Endothelial cell of umbilical vein (primary cell): ENCODE results near the gene WDR36. TPM values are rescaled to one million over a fixed set of nuclear protein-coding genes. Genes with fewer than 3 reads are reported as not detected.

Experiments
- BruUV-seq: library from RNA; stranded (reverse); fragments of 400-500 nt; replicated peaks from 2 replicates; lab custom pipeline; 2021; lab: Mats Ljungman, UMichigan
- CTCF ChIA-PET: fragments of 300-600, 350-600 bp; sonication (Branson Sonifier 250); formaldehyde crosslinking; loops from one replicate; lab custom pipeline; 2021; ENCODE audit warnings: antibody characterized with exemption, inconsistent platforms; lab: Charles Lee
- POLR2A ChIA-PET: fragments of 300-600, 350-600 bp; sonication (Branson Sonifier 250); formaldehyde crosslinking; loops from one replicate; lab custom pipeline; 2021; ENCODE audit warnings: antibody characterized with exemption, inconsistent platforms; lab: Charles Lee
- DNase-seq: peaks from one replicate; pipeline ENCODE4 v3.0.0-alpha.2; 2011; ENCODE audit warnings: low read depth, low spot score
- FAIRE-seq: peaks from 2 replicates; lab custom pipeline; 2011; peaks lifted over from hg19 to GRCh38; lab: Jason Lieb, UNC
- H2AFZ ChIP-seq: 2 replicates; pipeline ENCODE4 v1.6.0; 2012; ENCODE audit warnings: low read depth, low read length, control low read depth, inconsistent platforms
- H3K27ac ChIP-seq: 2 replicates; pipeline ENCODE4 v1.5.1; 2011; ENCODE audit warnings: low read depth, mild to moderate bottlenecking, control low read depth, low read length, moderate library complexity; ENCODE audit not compliant: insufficient read depth
- H3K27me3 ChIP-seq, 2 experiments: 2 replicates each; pipeline versions ENCODE4 v1.6.0 to v1.6.1; 2011; ENCODE audit warnings: low read length in 2 of 2, mixed read lengths in 1 of 2; ENCODE audit not compliant: control insufficient read depth in 2 of 2, insufficient read depth in 2 of 2
- H3K36me3 ChIP-seq, 2 experiments: 2 replicates in 1 of 2; 3 replicates in 1 of 2; pipeline ENCODE4 v1.5.1; 2011; ENCODE audit warnings: low read length in 2 of 2, mild to moderate bottlenecking in 1 of 2, moderate library complexity in 1 of 2; ENCODE audit not compliant: control insufficient read depth in 2 of 2, insufficient read depth in 2 of 2; ENCODE audit errors: extremely low read depth in 1 of 2
- H3K4me1 ChIP-seq: 3 replicates; pipeline ENCODE4 v1.5.1; 2011; ENCODE audit warnings: mild to moderate bottlenecking, low read length; ENCODE audit not compliant: control insufficient read depth, insufficient read depth; ENCODE audit errors: extremely low read depth
- H3K4me2 ChIP-seq: 2 replicates; pipeline ENCODE4 v1.6.1; 2011; ENCODE audit warnings: low read length, control low read depth, mixed read lengths; ENCODE audit not compliant: insufficient read depth
- H3K4me3 ChIP-seq, 3 experiments: fragments of 200-600 bp in 1 of 3; sonication (generic), shearing (Covaris generic) in 1 of 3; replicated peaks in 1 of 3; 2 replicates each; pipeline ENCODE4 v1.5.1; 2011 to 2016; ENCODE audit warnings: control low read depth in 3 of 3, low read length in 3 of 3, mild to moderate bottlenecking in 2 of 3, inconsistent platforms in 1 of 3, low read depth in 1 of 3, moderate library complexity in 1 of 3; ENCODE audit not compliant: insufficient read depth in 1 of 3
- H3K79me2 ChIP-seq: 2 replicates; pipeline ENCODE4 v1.6.0; 2012; ENCODE audit warnings: low read length, inconsistent platforms; ENCODE audit not compliant: control insufficient read depth, insufficient read depth
- H3K9ac ChIP-seq: replicated peaks from 2 replicates; pipeline ENCODE3; 2011; ENCODE audit warnings: low read length, control low read depth; ENCODE audit not compliant: insufficient read depth; ENCODE audit errors: extremely low read depth
- H3K9me1 ChIP-seq: replicated peaks from 3 replicates; pipeline ENCODE4 v1.6.0; 2011; ENCODE audit warnings: mild to moderate bottlenecking, low read length; ENCODE audit not compliant: control insufficient read depth, insufficient read depth; ENCODE audit errors: extremely low read depth
- H3K9me3 ChIP-seq: replicated peaks from 2 replicates; pipeline ENCODE4 v1.5.1; 2012; ENCODE audit warnings: low read length, inconsistent platforms; ENCODE audit not compliant: control insufficient read depth, insufficient read depth
- H4K20me1 ChIP-seq: replicated peaks from 2 replicates; pipeline ENCODE3; 2011; ENCODE audit warnings: mild to moderate bottlenecking, low read length; ENCODE audit not compliant: control insufficient read depth, insufficient read depth; ENCODE audit errors: extremely low read depth
- FOS ChIP-seq: IDR thresholded peaks from 2 replicates; pipeline ENCODE4 v1.6.1; 2011; ENCODE audit warnings: mild to moderate bottlenecking, low read length, moderate library complexity, borderline replicate concordance; ENCODE audit not compliant: insufficient read depth
- GATA2 ChIP-seq: IDR thresholded peaks from 2 replicates; pipeline ENCODE4 v1.7.0; 2011; ENCODE audit warnings: low read depth, mild to moderate bottlenecking, moderate library complexity, mixed read lengths, low read length; ENCODE audit not compliant: insufficient read length, insufficient read depth
- JUN ChIP-seq: IDR thresholded peaks from 2 replicates; pipeline ENCODE4 v1.6.1; 2011; ENCODE audit warnings: borderline replicate concordance, low read depth; ENCODE audit not compliant: insufficient read length, insufficient read depth
- MAX ChIP-seq: IDR thresholded peaks from 2 replicates; pipeline ENCODE4 v1.6.1; 2011; ENCODE audit not compliant: insufficient read depth, insufficient read length
- MYC ChIP-seq: IDR thresholded peaks from one replicate; pipeline ENCODE4 v1.6.1; 2011; ENCODE audit warnings: mild to moderate bottlenecking, low read depth, low read length
- POLR2A ChIP-seq: IDR thresholded peaks from 2 replicates; pipeline ENCODE4 v1.6.1; 2012; ENCODE audit warnings: low read depth, mild to moderate bottlenecking, control low read depth, low read length
- dilution Hi-C: fragments of 300-500 bp; cut with MboI; formaldehyde crosslinking; loops from one replicate; pipeline ENCODE4 v1.15.0; 2019; ENCODE audit warnings: low sequenced_read_pairs; ENCODE audit not compliant: extremely low pct_ligation_motif_present
- intact Hi-C: fragments of 100-400 bp; cut with micrococcal nuclease; formaldehyde crosslinking; loops from one replicate; pipeline ENCODE4 v1.10.0; 2022
- polyA plus RNA-seq, 4 experiments: library from polyadenylated mRNA; depleted of rRNA in 3 of 4; stranded (reverse) in 3 of 4; unstranded in 1 of 4; fragments of >200 nt; gene quantifications; 2 replicates each; pipeline versions ENCODE4 v1.2.1 to v1.2.3, GENCODE V29; 2011 to 2012; ENCODE audit warnings: missing spikeins in 1 of 4
- total RNA-seq: library from RNA; stranded (reverse); gene quantifications from 2 replicates; pipeline ENCODE4 v1.2.3, GENCODE V29; 2021
- TF ChIP-seq, protein P1 (sequence below), 2 donors: IDR thresholded peaks; 1 replicate in 1 of 2; 2 replicates in 1 of 2; pipeline ENCODE4 v1.5.1; 2011; ENCODE audit warnings: low read length in 2 of 2, mild to moderate bottlenecking in 2 of 2, moderate library complexity in 2 of 2, control low read depth in 1 of 2, inconsistent platforms in 1 of 2, low read depth in 1 of 2; ENCODE audit not compliant: insufficient read depth in 1 of 2; ENCODE audit errors: extremely low read depth in 1 of 2

The WDR36 gene
- total and polyA plus RNA-seq, 2 donors (not counting 3 experiments of a cell fraction or from before 2014, with no cell fraction given): 10.6 to 30.2 TPM

- FAIRE-seq (no peak), DNase-seq (no peak)
- POLR2A ChIA-PET: no interaction called here
- peaks cover 2 to 6% of the 10 kb centered on the region in 2 experiments for H3K27me3 ChIP-seq
- H4K20me1 ChIP-seq: no peaks in the 10 kb centered on the region
- intact Hi-C loops (no loop called here), dilution Hi-C loops (no loop called here)
- H3K4me2 ChIP-seq: no peak overlapping the region
- no peak overlapping the region for H3K9ac ChIP-seq
- TF ChIP-seq, protein P1, sequence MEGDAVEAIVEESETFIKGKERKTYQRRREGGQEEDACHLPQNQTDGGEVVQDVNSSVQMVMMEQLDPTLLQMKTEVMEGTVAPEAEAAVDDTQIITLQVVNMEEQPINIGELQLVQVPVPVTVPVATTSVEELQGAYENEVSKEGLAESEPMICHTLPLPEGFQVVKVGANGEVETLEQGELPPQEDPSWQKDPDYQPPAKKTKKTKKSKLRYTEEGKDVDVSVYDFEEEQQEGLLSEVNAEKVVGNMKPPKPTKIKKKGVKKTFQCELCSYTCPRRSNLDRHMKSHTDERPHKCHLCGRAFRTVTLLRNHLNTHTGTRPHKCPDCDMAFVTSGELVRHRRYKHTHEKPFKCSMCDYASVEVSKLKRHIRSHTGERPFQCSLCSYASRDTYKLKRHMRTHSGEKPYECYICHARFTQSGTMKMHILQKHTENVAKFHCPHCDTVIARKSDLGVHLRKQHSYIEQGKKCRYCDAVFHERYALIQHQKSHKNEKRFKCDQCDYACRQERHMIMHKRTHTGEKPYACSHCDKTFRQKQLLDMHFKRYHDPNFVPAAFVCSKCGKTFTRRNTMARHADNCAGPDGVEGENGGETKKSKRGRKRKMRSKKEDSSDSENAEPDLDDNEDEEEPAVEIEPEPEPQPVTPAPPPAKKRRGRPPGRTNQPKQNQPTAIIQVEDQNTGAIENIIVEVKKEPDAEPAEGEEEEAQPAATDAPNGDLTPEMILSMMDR (IDR thresholded peaks at IDR 0.05; ENCODE audit: extremely low read depth in 1 of 2, insufficient read depth in 1 of 2, low read depth in 1 of 2, low read length in 2 of 2): no peak
- TF ChIP-seq JUN (no peak), POLR2A (no peak), GATA2 (no peak), FOS (no peak), MYC (no peak), MAX (no peak)
- no peak overlapping the region for H3K4me3 ChIP-seq
- H3K36me3 ChIP-seq: no peaks in the 10 kb centered on the region
- H3K27ac ChIP-seq: no peak overlapping the region
- no peaks in the 10 kb centered on the region for H3K9me1 ChIP-seq
- H3K79me2 ChIP-seq: no peaks in the 10 kb centered on the region
- H3K4me1 ChIP-seq: no peaks in the 10 kb centered on the region
- no peaks in the 10 kb centered on the region for H3K9me3 ChIP-seq
- no TSS peak for BruUV-seq
- CTCF ChIA-PET: interaction anchor here (1.2 kb wide), 1 partner anchor 17 kb away, joined by 3 read pairs; no protein-coding TSS in a partner anchor
- no peak overlapping the region for H2AFZ ChIP-seq
Measured at GRCh38 chr5:111168608-111169007, 76.5 kb downstream of the WDR36 start.
